Brain pericyte (primary cell): Measurements from ENCODE around the gene F7.

Source experiments
- DNase-seq: peaks from one replicate; pipeline ENCODE4 v3.0.0-alpha.2; 2012; ENCODE audit warnings: low read depth, low spot score

The F7 gene

DNA sequence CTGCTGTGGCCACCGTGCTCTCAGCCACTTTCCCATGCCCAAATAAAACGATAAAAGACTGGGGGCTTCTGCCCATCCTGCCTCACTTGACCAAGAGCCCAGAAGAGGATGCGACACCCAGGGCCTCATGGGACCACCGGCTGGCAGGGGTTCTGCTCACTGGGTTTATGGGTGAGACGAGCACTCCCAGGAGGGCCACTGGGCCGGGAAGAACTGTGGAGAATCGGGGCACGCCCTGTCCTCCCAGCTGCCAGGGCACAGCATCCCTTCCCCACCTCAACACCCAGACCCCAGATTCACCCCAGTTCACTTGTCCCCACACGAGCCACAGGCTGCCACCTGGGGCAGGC, 12.3 kb downstream of the F7 start:
- no peak for DNase-seq

DNA sequence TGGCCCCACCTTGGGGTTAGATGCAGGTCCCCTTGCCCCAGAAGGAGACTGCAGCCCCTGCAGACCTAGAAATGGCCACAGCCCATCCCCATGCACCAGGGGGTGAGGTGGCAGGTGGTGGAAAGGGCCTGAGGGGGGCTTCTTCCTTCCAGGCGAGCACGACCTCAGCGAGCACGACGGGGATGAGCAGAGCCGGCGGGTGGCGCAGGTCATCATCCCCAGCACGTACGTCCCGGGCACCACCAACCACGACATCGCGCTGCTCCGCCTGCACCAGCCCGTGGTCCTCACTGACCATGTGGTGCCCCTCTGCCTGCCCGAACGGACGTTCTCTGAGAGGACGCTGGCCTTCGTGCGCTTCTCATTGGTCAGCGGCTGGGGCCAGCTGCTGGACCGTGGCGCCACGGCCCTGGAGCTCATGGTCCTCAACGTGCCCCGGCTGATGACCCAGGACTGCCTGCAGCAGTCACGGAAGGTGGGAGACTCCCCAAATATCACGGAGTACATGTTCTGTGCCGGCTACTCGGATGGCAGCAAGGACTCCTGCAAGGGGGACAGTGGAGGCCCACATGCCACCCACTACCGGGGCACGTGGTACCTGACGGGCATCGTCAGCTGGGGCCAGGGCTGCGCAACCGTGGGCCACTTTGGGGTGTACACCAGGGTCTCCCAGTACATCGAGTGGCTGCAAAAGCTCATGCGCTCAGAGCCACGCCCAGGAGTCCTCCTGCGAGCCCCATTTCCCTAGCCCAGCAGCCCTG, 12.8 kb downstream of the F7 start:
- no peak for DNase-seq

DNA sequence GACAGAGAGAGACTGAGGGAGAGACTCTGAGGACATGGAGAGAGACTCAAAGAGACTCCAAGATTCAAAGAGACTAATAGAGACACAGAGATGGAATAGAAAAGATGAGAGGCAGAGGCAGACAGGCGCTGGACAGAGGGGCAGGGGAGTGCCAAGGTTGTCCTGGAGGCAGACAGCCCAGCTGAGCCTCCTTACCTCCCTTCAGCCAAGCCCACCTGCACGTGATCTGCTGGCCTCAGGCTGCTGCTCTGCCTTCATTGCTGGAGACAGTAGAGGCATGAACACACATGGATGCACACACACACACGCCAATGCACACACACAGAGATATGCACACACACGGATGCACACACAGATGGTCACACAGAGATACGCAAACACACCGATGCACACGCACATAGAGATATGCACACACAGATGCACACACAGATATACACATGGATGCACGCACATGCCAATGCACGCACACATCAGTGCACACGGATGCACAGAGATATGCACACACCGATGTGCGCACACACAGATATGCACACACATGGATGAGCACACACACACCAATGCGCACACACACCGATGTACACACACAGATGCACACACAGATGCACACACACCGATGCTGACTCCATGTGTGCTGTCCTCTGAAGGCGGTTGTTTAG, 13.7 kb downstream of the F7 start:
- DNase-seq: no peak

DNA sequence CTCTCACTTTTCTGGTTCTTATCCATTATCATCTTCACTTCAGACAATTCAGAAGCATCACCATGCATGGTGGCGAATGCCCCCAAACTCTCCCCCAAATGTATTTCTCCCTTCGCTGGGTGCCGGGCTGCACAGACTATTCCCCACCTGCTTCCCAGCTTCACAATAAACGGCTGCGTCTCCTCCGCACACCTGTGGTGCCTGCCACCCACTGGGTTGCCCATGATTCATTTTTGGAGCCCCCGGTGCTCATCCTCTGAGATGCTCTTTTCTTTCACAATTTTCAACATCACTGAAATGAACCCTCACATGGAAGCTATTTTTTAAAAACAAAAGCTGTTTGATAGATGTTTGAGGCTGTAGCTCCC, 14.2 kb downstream of the F7 start:
- no peak for DNase-seq

GRCh38 chr13:113120300-113121182, 14.9 kb downstream of the F7 start:
- DNase-seq: no peak

- no peak for DNase-seq
Measured at GRCh38 chr13:113121183-113121927, 15.8 kb downstream of the F7 start.

- no peak for DNase-seq
Measured at GRCh38 chr13:113121928-113122471, 16.4 kb downstream of the F7 start.

- DNase-seq: no peak
Measured at GRCh38 chr13:113122550-113123225, 17.1 kb downstream of the F7 start, which contains the start of gene F10. Gene F10 (plus strand): TSS chr13:113122799. CDS start chr13:113122856, 57 bp downstream.

- DNase-seq: no peak
Measured at GRCh38 chr13:113123226-113124201, 17.9 kb downstream of the F7 start.

GRCh38 chr13:113124211-113124970, 18.8 kb downstream of the F7 start:
- no peak for DNase-seq

DNA sequence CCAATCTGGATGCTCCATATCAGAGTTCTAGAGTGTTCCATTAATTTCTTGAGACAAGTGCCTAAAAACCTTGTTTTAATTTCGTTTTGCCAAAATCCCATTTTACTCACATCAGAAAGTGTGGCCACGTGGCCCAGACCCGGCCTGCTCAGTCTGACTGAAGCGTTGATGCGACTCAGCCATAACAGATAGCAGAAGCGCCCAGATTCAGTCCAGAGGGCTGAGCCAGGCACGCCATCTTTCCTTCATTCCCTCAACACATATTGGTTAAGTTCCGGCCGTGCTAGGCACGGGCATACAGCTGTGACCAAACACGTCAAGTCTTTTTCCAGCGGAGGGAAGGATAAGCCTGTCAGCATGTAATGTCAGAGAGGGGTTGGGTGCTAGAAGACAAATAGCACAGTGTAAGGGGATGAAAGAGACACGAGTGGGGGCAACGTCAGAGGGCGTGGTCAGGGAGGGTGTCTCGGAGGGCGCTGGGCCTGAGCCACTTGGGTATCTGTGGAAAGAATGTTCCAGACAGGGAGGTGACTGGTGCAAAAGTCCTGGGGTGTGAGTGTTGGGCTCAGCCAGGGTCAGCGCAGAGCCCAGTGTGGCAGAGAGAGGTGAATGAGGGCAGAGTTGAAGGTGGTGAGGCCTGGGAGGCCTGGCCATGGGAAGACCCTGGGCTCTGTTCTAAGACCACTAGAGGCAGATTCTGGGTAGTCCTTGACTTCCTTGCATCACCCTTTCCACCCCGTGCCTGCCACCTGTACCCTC, 20.1 kb downstream of the F7 start:
- DNase-seq: no peak

GRCh38 chr13:113126265-113127150, 20.9 kb downstream of the F7 start:
- no peak for DNase-seq

DNA sequence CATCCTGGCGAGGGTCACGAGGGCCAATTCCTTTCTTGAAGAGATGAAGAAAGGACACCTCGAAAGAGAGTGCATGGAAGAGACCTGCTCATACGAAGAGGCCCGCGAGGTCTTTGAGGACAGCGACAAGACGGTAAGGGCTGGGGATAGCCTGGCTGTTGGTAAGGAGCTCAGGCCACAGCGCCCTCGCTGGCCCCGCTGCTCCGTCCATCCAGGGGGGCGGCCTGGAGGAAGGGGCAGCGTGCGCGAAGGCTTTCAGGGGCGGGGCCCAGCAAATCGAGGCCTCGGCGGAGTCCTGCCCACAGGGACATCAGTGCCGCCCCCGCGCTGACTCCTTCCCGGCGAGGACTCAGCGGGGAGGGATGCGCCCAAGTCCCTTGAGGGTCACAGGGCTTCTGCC, 23.9 kb downstream of the F7 start:
- DNase-seq: no peak

DNA sequence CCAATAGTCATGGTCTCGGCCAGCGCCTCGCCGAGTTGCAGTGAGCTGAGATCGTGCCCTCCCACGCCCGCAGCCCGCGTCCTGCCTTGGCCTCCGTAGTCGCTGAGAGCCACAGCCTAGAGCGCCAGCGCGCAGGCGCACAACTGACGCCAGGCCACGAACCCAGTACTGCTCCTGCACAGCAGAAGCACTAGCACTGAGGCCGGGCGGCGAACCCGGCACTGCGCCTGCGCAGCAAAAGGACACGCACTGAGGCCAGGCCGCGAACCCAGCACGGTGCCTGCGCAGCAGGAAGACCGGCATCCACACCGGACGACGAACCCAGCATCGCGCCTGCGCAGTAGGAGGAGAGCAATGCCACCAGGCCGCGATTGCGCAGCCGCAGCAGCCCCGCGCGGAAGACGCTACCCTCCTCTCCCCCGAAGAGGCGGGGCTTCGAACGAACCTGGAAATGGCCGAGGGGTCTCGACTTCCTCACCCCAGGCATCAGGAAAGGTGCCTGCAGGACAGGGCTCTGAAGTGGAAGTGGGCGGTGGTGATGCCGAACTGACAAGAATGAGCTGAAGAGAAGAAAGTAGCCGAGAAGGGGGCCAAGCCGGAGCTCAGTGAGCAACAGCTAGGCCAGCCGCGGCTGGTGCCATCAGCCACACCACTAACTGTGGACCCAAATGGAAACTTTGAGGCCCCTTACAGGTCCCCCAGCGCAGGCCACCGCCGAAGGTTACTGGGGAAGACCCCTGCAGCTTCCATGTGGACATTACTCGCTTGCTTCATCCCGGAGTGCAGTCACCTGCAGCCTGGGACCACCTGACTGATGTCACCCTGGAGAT, 24.5 kb downstream of the F7 start:
- no peak for DNase-seq

GRCh38 chr13:113135281-113135760, 29.7 kb downstream of the F7 start:
- DNase-seq: no peak

GRCh38 chr13:113137691-113138298, 32.2 kb downstream of the F7 start:
- DNase-seq: no peak
